ENCODE data around the gene ZNF534.
"Not testable (repeated sequence)": the region's sequence is repeated elsewhere in the genome, so short reads cannot be mapped to it uniquely, and the experiment has no call there.

ZNF534 gene

DNA sequence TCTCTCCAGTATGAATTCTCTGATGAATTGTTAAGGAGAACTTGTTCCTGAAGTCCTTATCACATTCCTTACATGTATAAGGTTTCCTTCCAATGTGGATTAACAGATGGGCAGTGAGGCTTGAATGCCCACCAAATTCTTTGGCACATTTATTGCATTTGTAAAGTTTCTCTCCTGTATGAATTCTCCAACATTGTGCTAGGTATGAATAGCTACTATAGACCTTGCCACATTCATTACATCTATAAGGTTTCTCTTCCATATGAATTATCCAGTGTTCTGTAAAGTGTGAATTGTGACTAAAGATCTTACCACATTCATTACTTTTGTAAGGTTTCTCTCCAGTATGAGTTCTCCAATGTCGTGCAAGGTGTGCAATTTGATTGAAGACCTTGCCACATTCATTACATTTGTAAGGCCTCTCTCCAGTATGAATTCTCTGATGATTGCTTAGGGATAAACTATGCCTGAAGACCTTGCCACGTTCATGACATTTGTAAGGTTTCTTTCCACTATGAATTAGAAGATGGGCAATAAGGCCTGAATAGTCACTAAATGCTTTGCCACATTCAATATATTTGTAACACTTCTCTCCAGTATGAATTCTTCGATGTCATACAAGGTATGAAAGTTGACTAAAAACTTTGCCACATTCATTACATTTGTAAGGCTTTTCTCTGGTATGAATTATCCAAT, 44.9 kb downstream of the ZNF534 start:
- no peak for TF ChIP-seq CTCF (IDR thresholded peaks at IDR 0.05)
- Mint-ChIP-seq H3K36me3 (ENCODE audit: low read depth) (peaks cover 13% of the 10 kb centered on the region), H3K4me1 (no peaks in the 10 kb centered on the region), H3K4me3 (no peak overlapping the region), H3K27ac (no peak overlapping the region), H3K27me3 (ENCODE audit: low read depth, poor library complexity) (no peaks in the 10 kb centered on the region), H3K9me3 (peaks cover 96% of the 10 kb centered on the region)
- DNase-seq: no peak

- Mint-ChIP-seq H3K9me3 (peaks cover 96% of the 10 kb centered on the region), H3K4me3 (no peak overlapping the region), H3K27me3 (ENCODE audit: low read depth, poor library complexity) (no peaks in the 10 kb centered on the region), H3K36me3 (ENCODE audit: low read depth) (peaks cover 13% of the 10 kb centered on the region), H3K4me1 (no peaks in the 10 kb centered on the region), H3K27ac (no peak overlapping the region)
- DNase-seq: no peak
- TF ChIP-seq CTCF (IDR thresholded peaks at IDR 0.05): no peak
These were observed 45.6 kb downstream of the ZNF534 start for GRCh38 chr19:52474351-52475127.

GRCh38 chr19:52484111-52484743, 55.3 kb downstream of the ZNF534 start:
- H3K4me1 Mint-ChIP-seq; DNase-seq; H3K4me3 Mint-ChIP-seq; H3K36me3 Mint-ChIP-seq (ENCODE audit: low read depth); H3K27me3 Mint-ChIP-seq (ENCODE audit: low read depth, poor library complexity); H3K27ac Mint-ChIP-seq: not testable (repeated sequence)
- H3K9me3 Mint-ChIP-seq: peaks cover 88% of the 10 kb centered on the region

GRCh38 chr19:52485064-52485463, 56.1 kb downstream of the ZNF534 start:
- peaks cover 88% of the 10 kb centered on the region for H3K9me3 Mint-ChIP-seq
- DNase-seq; H3K27ac Mint-ChIP-seq; H3K4me1 Mint-ChIP-seq; H3K4me3 Mint-ChIP-seq; H3K27me3 Mint-ChIP-seq (ENCODE audit: low read depth, poor library complexity); H3K36me3 Mint-ChIP-seq (ENCODE audit: low read depth): not testable (repeated sequence)

DNA sequence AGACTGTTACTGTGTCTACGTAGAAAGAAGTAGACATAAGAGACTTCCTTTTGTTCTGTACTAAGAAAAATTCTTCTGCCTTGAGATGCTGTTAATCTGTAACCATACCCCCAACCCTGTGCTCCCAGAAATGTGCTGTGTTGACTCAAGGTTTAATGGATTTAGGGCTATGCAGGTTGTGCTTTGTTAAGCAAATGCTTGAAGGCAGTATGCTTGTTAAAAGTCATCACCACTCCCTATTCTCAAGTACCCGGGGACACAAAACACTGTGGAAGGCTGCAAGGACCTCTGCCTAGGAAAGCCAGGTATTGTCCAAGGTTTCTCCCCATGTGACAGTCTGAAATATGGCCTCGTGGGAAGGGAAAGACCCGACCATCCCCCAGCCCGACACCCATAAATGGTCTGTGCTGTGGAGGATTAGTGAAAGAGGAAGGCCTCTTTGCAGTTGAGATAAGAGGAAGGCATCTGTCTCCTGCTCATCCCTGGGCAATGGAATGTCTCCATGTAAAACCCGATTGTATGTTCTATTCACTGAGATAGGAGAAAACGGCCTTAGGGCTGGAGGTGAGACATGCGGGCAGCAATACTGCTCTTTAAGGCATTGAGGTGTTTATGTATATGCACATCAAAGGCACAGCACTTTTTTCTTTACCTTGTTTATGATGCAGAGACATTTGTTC, 56.8 kb downstream of the ZNF534 start:
- not testable (repeated sequence) for H3K4me1 Mint-ChIP-seq; H3K27me3 Mint-ChIP-seq (ENCODE audit: low read depth, poor library complexity); H3K36me3 Mint-ChIP-seq (ENCODE audit: low read depth); DNase-seq; H3K27ac Mint-ChIP-seq; H3K4me3 Mint-ChIP-seq
- peaks cover 88% of the 10 kb centered on the region for H3K9me3 Mint-ChIP-seq

- peaks cover 44% of the 10 kb centered on the region for H3K27me3 Mint-ChIP-seq (ENCODE audit: low read depth, poor library complexity)
- no peak overlapping the region for H3K27ac Mint-ChIP-seq
- H3K4me3 Mint-ChIP-seq: peak overlapping the region; percentile 85
- TF ChIP-seq CTCF (IDR thresholded peaks at IDR 0.05): no peak
- peaks cover 77% of the 10 kb centered on the region for H3K9me3 Mint-ChIP-seq
- H3K36me3 Mint-ChIP-seq (ENCODE audit: low read depth): peaks cover 6% of the 10 kb centered on the region
- peaks cover 5% of the 10 kb centered on the region for H3K4me1 Mint-ChIP-seq
- peak; percentile 61 for DNase-seq
These were observed 63.4 kb downstream of the ZNF534 start for GRCh38 chr19:52492201-52492993.

Measured in nephron progenitor cell (in vitro differentiated cells).